ENCODE measurements around the gene HOMER2.

- TF ChIP-seq GATA1 (IDR thresholded peaks at IDR 0.05; ENCODE audit: low read depth, low read length) (no peak), POLR2A (IDR thresholded peaks at IDR 0.05; ENCODE audit: low read length) (no peak)
Measured at GRCh38 chr15:82858932-82859331, 93.6 kb downstream of the HOMER2 start.
